Measurements from ENCODE around the gene AJAP1. TPM values are rescaled to one million over a fixed set of nuclear protein-coding genes. Genes with fewer than 3 reads are reported as not detected.

The AJAP1 gene
- total RNA-seq, 2 experiments from 2014 or later, result 0.39 to 0.47 TPM

DNA sequence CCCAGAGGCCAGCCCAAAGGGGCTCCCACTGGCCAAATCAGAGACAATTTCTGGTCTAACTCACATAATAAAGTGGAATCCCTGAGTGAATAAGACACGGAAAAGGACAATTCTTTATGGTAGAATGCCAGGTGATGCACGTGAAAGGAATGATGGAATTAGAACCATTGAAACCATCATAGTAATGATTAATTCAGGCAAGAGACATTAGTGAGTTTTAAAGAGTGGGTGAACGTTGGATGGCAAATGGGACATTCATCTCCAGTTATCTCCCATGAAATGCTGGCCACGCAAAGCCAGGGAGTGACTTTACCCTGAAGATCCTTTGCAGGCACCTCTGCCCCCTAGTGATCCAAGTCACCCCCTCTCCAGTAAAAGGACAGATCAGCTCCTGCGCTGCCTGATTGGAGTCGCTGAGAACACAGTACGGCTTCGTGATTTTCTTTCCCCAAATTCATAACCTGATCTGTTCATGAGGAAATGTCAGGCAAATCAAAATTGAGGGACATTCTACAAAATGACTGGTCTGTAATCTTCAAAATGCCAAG, 87.5 kb downstream of the AJAP1 start:
- Mint-ChIP-seq H3K9me3 (peaks cover 4% of the 10 kb centered on the region), H3K36me3 (ENCODE audit: low read depth) (no peaks in the 10 kb centered on the region), H3K27me3 (peaks cover 10% of the 10 kb centered on the region), H3K27ac (no peak overlapping the region), H3K4me1 (ENCODE audit: low read depth) (no peaks in the 10 kb centered on the region), H3K4me3 (no peak overlapping the region)
- ATAC-seq (ENCODE audit: poor library complexity) (no peak), DNase-seq (no peak)
- Histone ChIP-seq H3K4me3 (ENCODE audit: low read length) (no peak overlapping the region), H3K4me1 (ENCODE audit: insufficient read depth, low read length) (no peaks in the 10 kb centered on the region), H3K27ac (ENCODE audit: low read depth in 1 of 2, low read length in 2 of 2) (no peak overlapping the region), H3K9me3 (ENCODE audit: control insufficient read depth in 1 of 2, insufficient read depth in 1 of 2, low read length in 2 of 2) (peaks cover 5 to 19% of the 10 kb centered on the region in 2 experiments), H3K36me3 (ENCODE audit: insufficient read depth, low read length) (no peaks in the 10 kb centered on the region), H3K27me3 (ENCODE audit: control insufficient read depth in 1 of 2, insufficient read depth in 2 of 2, low read length in 2 of 2) (peaks cover 0 to 5% of the 10 kb centered on the region in 2 experiments)
- ChIA-PET CTCF (no interaction called here), POLR2A (no interaction called here)
- no peak for TF ChIP-seq CTCF (IDR thresholded peaks at IDR 0.05)
- intact Hi-C loops (cut with DNase I, micrococcal nuclease), result no loop called here

DNA sequence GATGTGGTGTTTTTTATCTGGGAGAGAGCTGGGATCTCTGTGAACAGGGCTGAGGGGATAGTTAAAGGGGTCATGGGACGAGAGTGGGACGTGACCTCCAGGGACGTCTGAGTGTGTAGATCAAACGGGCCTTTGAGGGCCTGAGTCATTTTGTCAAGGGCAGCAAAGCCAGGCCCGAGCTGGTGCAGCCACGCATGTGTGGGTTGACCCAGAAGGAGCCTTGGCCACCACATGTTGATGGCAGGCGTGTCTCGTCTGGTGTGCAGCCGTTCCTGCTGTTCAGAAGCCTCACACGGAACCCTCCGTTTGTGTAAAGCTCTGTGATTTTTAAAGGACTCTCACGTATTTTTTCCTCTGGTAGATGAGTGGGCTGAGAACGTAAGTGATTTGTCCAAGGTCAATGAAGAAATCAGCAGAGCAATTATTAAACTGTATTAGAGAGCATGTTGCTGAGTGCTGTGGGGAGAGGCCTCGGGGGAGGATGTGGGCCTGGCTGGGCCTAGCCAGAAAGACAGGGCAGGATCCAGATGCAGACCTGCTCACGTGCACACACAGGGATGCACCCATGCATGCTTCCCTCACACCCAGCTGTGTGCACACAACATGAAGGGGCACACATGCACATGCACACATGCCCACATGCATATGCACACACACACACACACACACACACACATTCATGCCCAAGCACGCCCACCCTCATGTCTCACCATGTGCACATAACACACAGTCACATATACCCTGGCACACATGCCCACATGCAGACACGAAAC, 89.8 kb downstream of the AJAP1 start:
- no peak for TF ChIP-seq CTCF (IDR thresholded peaks at IDR 0.05)
- H3K9me3 ChIP-seq (ENCODE audit: control insufficient read depth in 1 of 2, insufficient read depth in 1 of 2, low read length in 2 of 2), result no peaks in the 10 kb centered on the region
- Mint-ChIP-seq H3K9me3 (no peaks in the 10 kb centered on the region), H3K4me1 (ENCODE audit: low read depth) (no peaks in the 10 kb centered on the region), H3K27me3 (peaks cover 5% of the 10 kb centered on the region), H3K36me3 (ENCODE audit: low read depth) (no peaks in the 10 kb centered on the region), H3K4me3 (no peak overlapping the region), H3K27ac (no peak overlapping the region)
- H3K4me1 ChIP-seq (ENCODE audit: insufficient read depth, low read length), result no peaks in the 10 kb centered on the region
- ATAC-seq (ENCODE audit: poor library complexity), result no peak
- H3K27ac ChIP-seq (ENCODE audit: low read depth in 1 of 2, low read length in 2 of 2), result no peak overlapping the region
- intact Hi-C loops (cut with DNase I, micrococcal nuclease), result no loop called here
- ChIA-PET CTCF (no interaction called here), POLR2A (no interaction called here)
- H3K36me3 ChIP-seq (ENCODE audit: insufficient read depth, low read length), result no peaks in the 10 kb centered on the region
- H3K4me3 ChIP-seq (ENCODE audit: low read length), result no peak overlapping the region
- H3K27me3 ChIP-seq (ENCODE audit: control insufficient read depth in 1 of 2, insufficient read depth in 2 of 2, low read length in 2 of 2), result no peaks in the 10 kb centered on the region
- no peak for DNase-seq

- Histone ChIP-seq H3K36me3 (ENCODE audit: insufficient read depth, low read length) (no peaks in the 10 kb centered on the region), H3K9me3 (ENCODE audit: control insufficient read depth in 1 of 2, insufficient read depth in 1 of 2, low read length in 2 of 2) (no peaks in the 10 kb centered on the region), H3K27me3 (ENCODE audit: control insufficient read depth in 1 of 2, insufficient read depth in 2 of 2, low read length in 2 of 2) (no peaks in the 10 kb centered on the region), H3K4me3 (ENCODE audit: low read length) (no peak overlapping the region), H3K4me1 (ENCODE audit: insufficient read depth, low read length) (no peaks in the 10 kb centered on the region), H3K27ac (ENCODE audit: low read depth in 1 of 2, low read length in 2 of 2) (no peak overlapping the region)
- no peak for DNase-seq
- TF ChIP-seq CTCF (IDR thresholded peaks at IDR 0.05), result no peak
- Mint-ChIP-seq H3K27me3 (no peaks in the 10 kb centered on the region), H3K9me3 (no peaks in the 10 kb centered on the region), H3K36me3 (ENCODE audit: low read depth) (no peaks in the 10 kb centered on the region), H3K4me1 (ENCODE audit: low read depth) (no peaks in the 10 kb centered on the region), H3K27ac (no peak overlapping the region), H3K4me3 (no peak overlapping the region)
- ATAC-seq (ENCODE audit: poor library complexity), result no peak
- intact Hi-C loops (cut with DNase I, micrococcal nuclease), result no loop called here
- CTCF ChIA-PET, result no interaction called here
- POLR2A ChIA-PET, result no interaction called here
These were observed 91.2 kb downstream of the AJAP1 start for GRCh38 chr1:4745560-4745959.
